ENCODE data around the gene NKRF.

GRCh38 chrX:119570351-119570835, 35.8 kb downstream of the NKRF start:
- TF ChIP-seq SUPT5H (IDR thresholded peaks at IDR 0.05) (no peak), POLR2AphosphoS5 (IDR thresholded peaks at IDR 0.05; ENCODE audit: control insufficient read depth, insufficient read depth, low read depth, low read length) (no peak), BMI1 (IDR thresholded peaks at IDR 0.05; ENCODE audit: low read length) (no peak), MAX (CRISPR knock-in tag; IDR thresholded peaks at IDR 0.05) (no peak), POLR2A (conservative IDR thresholded peaks at IDR 0.05) (no peak), SP1 (CRISPR knock-in tag; IDR thresholded peaks at IDR 0.05) (no peak)
- TF ChIP-seq, protein P1, sequence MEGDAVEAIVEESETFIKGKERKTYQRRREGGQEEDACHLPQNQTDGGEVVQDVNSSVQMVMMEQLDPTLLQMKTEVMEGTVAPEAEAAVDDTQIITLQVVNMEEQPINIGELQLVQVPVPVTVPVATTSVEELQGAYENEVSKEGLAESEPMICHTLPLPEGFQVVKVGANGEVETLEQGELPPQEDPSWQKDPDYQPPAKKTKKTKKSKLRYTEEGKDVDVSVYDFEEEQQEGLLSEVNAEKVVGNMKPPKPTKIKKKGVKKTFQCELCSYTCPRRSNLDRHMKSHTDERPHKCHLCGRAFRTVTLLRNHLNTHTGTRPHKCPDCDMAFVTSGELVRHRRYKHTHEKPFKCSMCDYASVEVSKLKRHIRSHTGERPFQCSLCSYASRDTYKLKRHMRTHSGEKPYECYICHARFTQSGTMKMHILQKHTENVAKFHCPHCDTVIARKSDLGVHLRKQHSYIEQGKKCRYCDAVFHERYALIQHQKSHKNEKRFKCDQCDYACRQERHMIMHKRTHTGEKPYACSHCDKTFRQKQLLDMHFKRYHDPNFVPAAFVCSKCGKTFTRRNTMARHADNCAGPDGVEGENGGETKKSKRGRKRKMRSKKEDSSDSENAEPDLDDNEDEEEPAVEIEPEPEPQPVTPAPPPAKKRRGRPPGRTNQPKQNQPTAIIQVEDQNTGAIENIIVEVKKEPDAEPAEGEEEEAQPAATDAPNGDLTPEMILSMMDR (IDR thresholded peaks at IDR 0.05 in 2 of 3, conservative IDR thresholded peaks at IDR 0.05 in 1 of 3; ENCODE audit: insufficient read depth in 2 of 3, low read depth in 1 of 3, low read length in 3 of 3) = no peak
- TF ChIP-seq, protein P2, sequence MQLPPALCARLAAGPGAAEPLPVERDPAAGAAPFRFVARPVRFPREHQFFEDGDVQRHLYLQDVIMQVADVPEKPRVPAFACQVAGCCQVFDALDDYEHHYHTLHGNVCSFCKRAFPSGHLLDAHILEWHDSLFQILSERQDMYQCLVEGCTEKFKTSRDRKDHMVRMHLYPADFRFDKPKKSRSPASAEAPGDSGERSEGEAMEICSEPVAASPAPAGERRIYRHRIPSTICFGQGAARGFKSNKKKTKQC (CRISPR knock-in tag; IDR thresholded peaks at IDR 0.05) = no peak
